H1 (cell line): ENCODE results near the gene FRMPD4. TPM values are rescaled to one million over a fixed set of nuclear protein-coding genes. Genes with fewer than 3 reads are reported as not detected.

Experiments used
- CTCF ChIA-PET: fragments of 300-600 bp; sonication (Branson Sonifier 250); formaldehyde crosslinking; loops from one replicate; lab custom pipeline; 2021; ENCODE audit not compliant: partially characterized antibody; lab: Charles Lee
- POLR2A ChIA-PET: fragments of 300-600 bp; sonication (Branson Sonifier 250); formaldehyde crosslinking; loops from one replicate; lab custom pipeline; 2021; ENCODE audit warnings: inconsistent platforms; ENCODE audit not compliant: partially characterized antibody; lab: Charles Lee
- DNase-seq, 2 experiments: peaks; one replicate each; pipeline versions ENCODE4 v3.0.0 to v3.0.0-alpha.2; 2010 to 2022; ENCODE audit warnings: low spot score in 2 of 2, low read depth in 1 of 2, mixed read lengths in 1 of 2
- FAIRE-seq: peaks from 2 replicates; lab custom pipeline; 2011; peaks lifted over from hg19 to GRCh38; lab: Jason Lieb, UNC
- H2AFZ ChIP-seq: 2 replicates; pipeline ENCODE4 v1.8.1; 2012; ENCODE audit warnings: low read length, inconsistent platforms
- H2AK5ac ChIP-seq: 2 replicates; pipeline ENCODE4 v1.6.1; 2013; ENCODE audit warnings: low read depth, low read length
- H2BK120ac ChIP-seq: replicated peaks from 2 replicates; pipeline ENCODE3; 2013; ENCODE audit warnings: low read depth, low read length, inconsistent platforms
- H2BK12ac ChIP-seq: 2 replicates; pipeline ENCODE4 v1.6.1; 2013; ENCODE audit warnings: low read depth, low read length
- H2BK15ac ChIP-seq: 2 replicates; pipeline ENCODE4 v1.6.1; 2013; ENCODE audit warnings: low read length
- H2BK20ac ChIP-seq: 2 replicates; pipeline ENCODE4 v1.6.1; 2013; ENCODE audit warnings: low read length
- H2BK5ac ChIP-seq: 2 replicates; pipeline ENCODE4 v1.6.1; 2013; ENCODE audit warnings: low read depth, low read length
- H3K14ac ChIP-seq: 2 replicates; pipeline ENCODE4 v1.6.1; 2013; ENCODE audit warnings: inconsistent platforms; ENCODE audit not compliant: insufficient read length
- H3K18ac ChIP-seq: 2 replicates; pipeline ENCODE4 v1.6.1; 2013; ENCODE audit warnings: low read length; ENCODE audit errors: extremely low read depth
- H3K23ac ChIP-seq: 2 replicates; pipeline ENCODE4 v1.6.1; 2013; ENCODE audit warnings: inconsistent platforms; ENCODE audit not compliant: insufficient read length
- H3K23me2 ChIP-seq: 2 replicates; pipeline ENCODE4 v1.6.1; 2013; ENCODE audit warnings: low read depth, low read length
- H3K27ac ChIP-seq: 2 replicates; pipeline ENCODE4 v1.6.1; 2011; ENCODE audit warnings: low read depth, low read length, inconsistent platforms
- H3K27me3 ChIP-seq, 4 experiments: replicated peaks in 1 of 4; 1 replicate in 1 of 4; 2 replicates in 3 of 4; pipeline versions ENCODE4 v1.6.1 to v1.8.1; 2011 to 2013; ENCODE audit warnings: low read length in 3 of 4, mild to moderate bottlenecking in 3 of 4, inconsistent platforms in 2 of 4, mixed read lengths in 2 of 4, moderate library complexity in 1 of 4; ENCODE audit not compliant: control insufficient read depth in 3 of 4, insufficient read depth in 3 of 4; ENCODE audit errors: extremely low read depth in 1 of 4
- H3K36me3 ChIP-seq, 4 experiments: 2 replicates each; pipeline versions ENCODE4 v1.6.1 to v1.8.1; 2011 to 2013; ENCODE audit warnings: mild to moderate bottlenecking in 4 of 4, low read length in 3 of 4, moderate library complexity in 2 of 4, control low read depth in 1 of 4, inconsistent platforms in 1 of 4; ENCODE audit not compliant: insufficient read depth in 4 of 4, control insufficient read depth in 2 of 4
- H3K4ac ChIP-seq: replicated peaks from 2 replicates; pipeline ENCODE3; 2013; ENCODE audit warnings: low read length, low read depth, mixed read lengths, inconsistent platforms; ENCODE audit not compliant: insufficient read length
- H3K4me1 ChIP-seq, 4 experiments: replicated peaks in 1 of 4; 1 replicate in 1 of 4; 2 replicates in 3 of 4; pipeline versions ENCODE4 v1.6.1 to v1.8.1; 2011 to 2013; ENCODE audit warnings: low read length in 3 of 4, inconsistent platforms in 2 of 4, mixed read lengths in 1 of 4; ENCODE audit not compliant: insufficient read depth in 4 of 4, control insufficient read depth in 3 of 4
- H3K4me2 ChIP-seq, 2 experiments: 2 replicates each; pipeline versions ENCODE4 v1.6.1 to v1.8.1; 2011 to 2013; ENCODE audit warnings: low read depth in 2 of 2, low read length in 2 of 2, control low read depth in 1 of 2, inconsistent platforms in 1 of 2, mild to moderate bottlenecking in 1 of 2; ENCODE audit not compliant: insufficient read depth in 1 of 2
- H3K4me3 ChIP-seq, 4 experiments: fragments of 200-600, 300-600 bp in 1 of 4; sonication (generic), shearing (Covaris generic), sonication (Bioruptor Twin) in 1 of 4; 2 replicates each; pipeline versions ENCODE4 v1.5.1 to v1.8.1; 2011 to 2016; ENCODE audit warnings: low read length in 4 of 4, low read depth in 3 of 4, control low read depth in 2 of 4, inconsistent platforms in 2 of 4, mild to moderate bottlenecking in 2 of 4, mixed read lengths in 1 of 4, moderate library complexity in 1 of 4; ENCODE audit not compliant: insufficient read depth in 2 of 4; ENCODE audit errors: extremely low read depth in 1 of 4
- H3K56ac ChIP-seq: replicated peaks from 2 replicates; pipeline ENCODE3; 2013; ENCODE audit warnings: low read depth, mild to moderate bottlenecking, mixed read lengths, low read length, inconsistent platforms; ENCODE audit not compliant: insufficient read length
- H3K79me1 ChIP-seq: 2 replicates; pipeline ENCODE4 v1.6.1; 2013; ENCODE audit warnings: low read depth, low read length, control low read depth
- H3K79me2 ChIP-seq, 2 experiments: 2 replicates each; pipeline versions ENCODE4 v1.6.1 to v1.8.1; 2012 to 2013; ENCODE audit warnings: low read length in 2 of 2, mild to moderate bottlenecking in 2 of 2, inconsistent platforms in 1 of 2; ENCODE audit not compliant: insufficient read depth in 2 of 2, control insufficient read depth in 1 of 2
- H3K9ac ChIP-seq, 4 experiments: replicated peaks in 1 of 4; 1 replicate in 1 of 4; 2 replicates in 3 of 4; pipeline versions ENCODE4 v1.6.1 to v1.8.1; 2011 to 2013; ENCODE audit warnings: low read depth in 3 of 4, low read length in 3 of 4, control low read depth in 2 of 4, mild to moderate bottlenecking in 2 of 4, moderate library complexity in 2 of 4, inconsistent platforms in 1 of 4; ENCODE audit errors: extremely low read depth in 1 of 4
- H3K9me3 ChIP-seq, 2 experiments: 2 replicates each; pipeline versions ENCODE4 v1.6.1 to v1.8.1; 2012 to 2013; ENCODE audit warnings: mild to moderate bottlenecking in 2 of 2, moderate library complexity in 2 of 2, control low read depth in 1 of 2, inconsistent platforms in 1 of 2, low read depth in 1 of 2, low read length in 1 of 2, mixed read lengths in 1 of 2; ENCODE audit not compliant: insufficient read depth in 2 of 2
- H4K20me1 ChIP-seq, 2 experiments: replicated peaks in 1 of 2; 2 replicates each; pipeline versions ENCODE3 to v1.8.1; 2011 to 2013; ENCODE audit warnings: inconsistent platforms in 2 of 2, low read length in 2 of 2, mild to moderate bottlenecking in 1 of 2; ENCODE audit not compliant: insufficient read depth in 2 of 2, control insufficient read depth in 1 of 2
- H4K5ac ChIP-seq: 2 replicates; pipeline ENCODE4 v1.6.1; 2013; ENCODE audit warnings: low read length, low read depth, mixed read lengths, inconsistent platforms; ENCODE audit not compliant: insufficient read length
- H4K8ac ChIP-seq: 2 replicates; pipeline ENCODE4 v1.8.0; 2013; ENCODE audit warnings: mild to moderate bottlenecking, moderate library complexity, low read length, inconsistent platforms; ENCODE audit not compliant: insufficient read depth; ENCODE audit errors: extremely low read depth
- H4K91ac ChIP-seq: replicated peaks from 2 replicates; pipeline ENCODE3; 2013; ENCODE audit warnings: low read length, mixed read lengths, inconsistent platforms; ENCODE audit not compliant: insufficient read length
- ATF2 ChIP-seq: IDR thresholded peaks from 2 replicates; pipeline ENCODE4 v1.6.1; 2012; ENCODE audit warnings: low read length, inconsistent platforms
- CHD2 ChIP-seq: IDR thresholded peaks from 2 replicates; pipeline ENCODE4 v1.6.1; 2012; ENCODE audit warnings: low read length, improper control_type of control experiment
- EP300 ChIP-seq, 2 experiments: IDR thresholded peaks; 1 replicate in 1 of 2; 2 replicates in 1 of 2; pipeline ENCODE4 v1.6.1; 2011 to 2012; ENCODE audit warnings: low read depth in 2 of 2, low read length in 2 of 2, mild to moderate bottlenecking in 2 of 2, borderline replicate concordance in 1 of 2, inconsistent platforms in 1 of 2, moderate library complexity in 1 of 2
- EZH2 ChIP-seq: fragments of 200-600 bp; sonication (generic); IDR thresholded peaks from 2 replicates; pipeline ENCODE4 v1.7.1; 2012; ENCODE audit warnings: low read depth, mild to moderate bottlenecking, moderate library complexity, low read length, inconsistent platforms; ENCODE audit not compliant: severe bottlenecking
- HDAC6 ChIP-seq: IDR thresholded peaks from one replicate; pipeline ENCODE4 v1.7.1; 2012; ENCODE audit warnings: low read depth, mild to moderate bottlenecking, inconsistent platforms, low read length, moderate library complexity
- POLR2A ChIP-seq, 2 experiments: IDR thresholded peaks; 1 replicate in 1 of 2; 2 replicates in 1 of 2; pipeline ENCODE4 v1.6.1; 2011; ENCODE audit warnings: low read depth in 2 of 2, low read length in 2 of 2, mild to moderate bottlenecking in 2 of 2; ENCODE audit errors: control extremely low read depth in 1 of 2
- RXRA ChIP-seq: IDR thresholded peaks from 2 replicates; pipeline ENCODE4 v1.6.1; 2011; ENCODE audit warnings: low read depth, mild to moderate bottlenecking, low read length, moderate library complexity; ENCODE audit not compliant: insufficient read depth
- SAP30 ChIP-seq: fragments of 300-600 bp; sonication (generic); IDR thresholded peaks from 2 replicates; pipeline ENCODE4 v1.7.1; 2012; ENCODE audit warnings: low read length, moderate library complexity, mild to moderate bottlenecking, inconsistent platforms; ENCODE audit not compliant: insufficient read depth, insufficient replicate concordance
- SIRT6 ChIP-seq: IDR thresholded peaks from one replicate; pipeline ENCODE4 v1.7.1; 2012; ENCODE audit warnings: low read length, inconsistent platforms
- SP4 ChIP-seq: IDR thresholded peaks from 2 replicates; pipeline ENCODE4 v1.6.1; 2012; ENCODE audit warnings: low read length, inconsistent platforms
- WGBS, 2 experiments: shearing (Covaris generic) in 1 of 2; methylation state at CpG; one replicate each; pipeline versions ENCODE4 v1.1.6 to v1.1.7; 2013 to 2015; ENCODE audit warnings: low lambda C conversion rate in 2 of 2, mixed read lengths in 2 of 2, inconsistent platforms in 1 of 2, low coverage in 1 of 2, missing lambda C conversion rate in 1 of 2; ENCODE audit not compliant: insufficient replicate concordance in 2 of 2, insufficient coverage in 1 of 2, insufficient read length in 1 of 2; ENCODE audit errors: extremely low coverage in 1 of 2, missing lambda C conversion rate in 1 of 2; 5-methylcytosine and 5-hydroxymethylcytosine counted together
- polyA plus RNA-seq, 7 experiments: library from polyadenylated mRNA; depleted of rRNA in 3 of 7; stranded (reverse) in 5 of 7; unstranded in 2 of 7; fragments of >200 nt in 5 of 7; fragments of 200-250 nt in 2 of 7; gene quantifications; 1 replicate in 5 of 7; 2 replicates in 1 of 7; 4 replicates in 1 of 7; pipeline versions ENCODE4 v1.2.1 to v1.2.3, GENCODE V29; 2011 to 2013; ENCODE audit warnings: missing spikeins in 2 of 7, mixed read lengths in 2 of 7
- total RNA-seq: library from RNA; stranded (reverse); fragmentation: NEBNext Ultra II Directional; extraction: Animal tissue kit (Norgen Biotek cat#: 25700); gene quantifications from 2 replicates; pipeline ENCODE4 v1.2.1, GENCODE V29; 2021
- TF ChIP-seq, protein P1 (sequence below): IDR thresholded peaks from 2 replicates; pipeline ENCODE4 v1.6.1; 2012; ENCODE audit warnings: inconsistent platforms

FRMPD4 gene
- total and polyA plus RNA-seq, 2 of the 8 experiments (the other 6 are each of a cell fraction or from before 2014, with no cell fraction given) = 0.02 to 0.37 TPM

DNA sequence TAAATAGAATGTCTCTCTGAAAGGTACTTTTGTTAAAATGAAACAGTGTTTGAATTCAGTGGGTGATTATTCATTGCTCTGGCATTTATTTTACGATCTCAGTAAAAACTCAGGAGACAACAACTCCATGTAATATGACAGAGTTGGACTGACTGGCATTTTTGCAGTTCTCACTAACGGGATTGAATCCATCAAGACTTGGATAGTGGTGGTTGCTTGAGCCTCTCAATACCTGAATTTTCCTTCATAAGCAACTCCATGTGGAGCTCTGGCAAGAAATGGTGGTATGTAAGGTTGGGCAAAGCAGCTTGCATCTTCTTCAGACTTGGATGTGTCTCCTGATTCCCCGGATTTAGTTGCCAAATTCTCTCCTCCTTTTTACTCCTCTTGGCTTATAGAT, 72.7 kb downstream of the FRMPD4 start:
- Histone ChIP-seq H2BK15ac (no peak overlapping the region), H3K27ac (no peak overlapping the region), H2BK5ac (no peak overlapping the region), H4K8ac (no peak overlapping the region), H3K4me1 (no peaks in the 10 kb centered on the region), H3K27me3 (no peaks in the 10 kb centered on the region), H3K4me3 (no peak overlapping the region), H3K56ac (no peak overlapping the region), H4K91ac (no peak overlapping the region), H3K23me2 (no peaks in the 10 kb centered on the region), H3K14ac (no peak overlapping the region), H2BK120ac (no peak overlapping the region), H2AFZ (no peak overlapping the region), H3K79me1 (no peaks in the 10 kb centered on the region), H3K9ac (no peak overlapping the region), H3K23ac (no peak overlapping the region), H3K79me2 (no peaks in the 10 kb centered on the region), H3K36me3 (no peaks in the 10 kb centered on the region), H4K5ac (no peak overlapping the region), H3K18ac (no peak overlapping the region), H3K9me3 (no peaks in the 10 kb centered on the region), H2AK5ac (no peak overlapping the region), H2BK12ac (no peak overlapping the region), H2BK20ac (no peak overlapping the region), H4K20me1 (no peaks in the 10 kb centered on the region), H3K4me2 (no peak overlapping the region), H3K4ac (no peak overlapping the region)
- TF ChIP-seq, protein P1, sequence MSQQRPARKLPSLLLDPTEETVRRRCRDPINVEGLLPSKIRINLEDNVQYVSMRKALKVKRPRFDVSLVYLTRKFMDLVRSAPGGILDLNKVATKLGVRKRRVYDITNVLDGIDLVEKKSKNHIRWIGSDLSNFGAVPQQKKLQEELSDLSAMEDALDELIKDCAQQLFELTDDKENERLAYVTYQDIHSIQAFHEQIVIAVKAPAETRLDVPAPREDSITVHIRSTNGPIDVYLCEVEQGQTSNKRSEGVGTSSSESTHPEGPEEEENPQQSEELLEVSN = no peak
- no peak for TF ChIP-seq ATF2
- TF ChIP-seq SAP30 = no peak
- TF ChIP-seq SIRT6 = no peak
- TF ChIP-seq RXRA = no peak
- TF ChIP-seq CHD2 = no peak
- TF ChIP-seq HDAC6 = no peak
- no peak for TF ChIP-seq SP4
- no peak for TF ChIP-seq POLR2A (IDR thresholded peaks at IDR 0.05; ENCODE audit: control extremely low read depth in 1 of 2, low read depth in 2 of 2, low read length in 2 of 2)
- no peak for TF ChIP-seq EZH2
- no peak for TF ChIP-seq EP300 (IDR thresholded peaks at IDR 0.05; ENCODE audit: borderline replicate concordance in 1 of 2, low read depth in 2 of 2, low read length in 2 of 2)
- ChIA-PET POLR2A (no interaction called here), CTCF (no interaction called here)
- 96% methylated on average over 3 of the region's 3 CpGs; no CpG with 5 or more reads in 1 of the 2 experiments for WGBS, 2 experiments
- FAIRE-seq (no peak), DNase-seq (no peak)
